A673 (cell line): ENCODE data around the gene AKAP6.

ENCODE experiments used
- EZH2 ChIP-seq: fragments of 200-600 bp; sonication (generic); IDR thresholded peaks from 2 replicates; pipeline ENCODE4 v1.6.1; 2017; ENCODE audit warnings: borderline replicate concordance, low read depth, mild to moderate bottlenecking, mixed read lengths, antibody characterized with exemption, low read length; ENCODE audit not compliant: poor library complexity, severe bottlenecking
- TF ChIP-seq, protein P1 (sequence below): fragments of 300-800, 200-600 bp; sonication (generic); conservative IDR thresholded peaks from 2 replicates; pipeline ENCODE4 v1.5.1; 2017; ENCODE audit warnings: low read depth, mild to moderate bottlenecking, antibody characterized with exemption, low read length, moderate library complexity, mixed read lengths

DNA sequence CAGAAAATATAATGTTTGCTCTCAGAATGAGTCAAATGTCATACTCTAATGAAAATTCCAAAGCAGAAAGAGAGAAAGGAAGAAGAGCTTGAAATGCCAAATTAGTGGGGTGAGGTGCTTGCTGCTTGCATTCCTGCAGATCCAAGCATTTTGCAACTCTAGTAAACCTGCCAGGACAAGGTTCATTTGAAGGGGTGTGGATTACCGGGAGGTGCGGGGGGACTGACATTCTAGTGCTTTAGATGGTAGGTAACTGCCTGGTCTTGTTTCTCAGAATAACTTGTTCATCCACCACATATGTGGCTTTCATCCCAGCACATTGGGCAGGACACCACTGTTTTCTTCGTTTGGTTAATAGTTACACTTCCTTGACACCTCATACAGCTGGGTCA lies 144.4 kb downstream of the AKAP6 start:
- TF ChIP-seq, protein P1, sequence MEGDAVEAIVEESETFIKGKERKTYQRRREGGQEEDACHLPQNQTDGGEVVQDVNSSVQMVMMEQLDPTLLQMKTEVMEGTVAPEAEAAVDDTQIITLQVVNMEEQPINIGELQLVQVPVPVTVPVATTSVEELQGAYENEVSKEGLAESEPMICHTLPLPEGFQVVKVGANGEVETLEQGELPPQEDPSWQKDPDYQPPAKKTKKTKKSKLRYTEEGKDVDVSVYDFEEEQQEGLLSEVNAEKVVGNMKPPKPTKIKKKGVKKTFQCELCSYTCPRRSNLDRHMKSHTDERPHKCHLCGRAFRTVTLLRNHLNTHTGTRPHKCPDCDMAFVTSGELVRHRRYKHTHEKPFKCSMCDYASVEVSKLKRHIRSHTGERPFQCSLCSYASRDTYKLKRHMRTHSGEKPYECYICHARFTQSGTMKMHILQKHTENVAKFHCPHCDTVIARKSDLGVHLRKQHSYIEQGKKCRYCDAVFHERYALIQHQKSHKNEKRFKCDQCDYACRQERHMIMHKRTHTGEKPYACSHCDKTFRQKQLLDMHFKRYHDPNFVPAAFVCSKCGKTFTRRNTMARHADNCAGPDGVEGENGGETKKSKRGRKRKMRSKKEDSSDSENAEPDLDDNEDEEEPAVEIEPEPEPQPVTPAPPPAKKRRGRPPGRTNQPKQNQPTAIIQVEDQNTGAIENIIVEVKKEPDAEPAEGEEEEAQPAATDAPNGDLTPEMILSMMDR, result no peak
- TF ChIP-seq EZH2, result no peak
